ENCODE measurements around the gene HOXA7. TPM values are rescaled to one million over a fixed set of nuclear protein-coding genes. Genes with fewer than 3 reads are reported as not detected.

The HOXA7 gene
- total and polyA plus RNA-seq, 10 of the 15 experiments (the other 5 are each of a cell fraction or from before 2014, with no cell fraction given), result not detected

GRCh38 chr7:27194686-27195379 is 38.4 kb upstream of the HOXA7 start (continued):
- no peak for TF ChIP-seq STAT1 (conservative IDR thresholded peaks at IDR 0.05)
- no peak for TF ChIP-seq ZSCAN29 (IDR thresholded peaks at IDR 0.05)
- no peak for TF ChIP-seq MYC (IDR thresholded peaks at IDR 0.05; ENCODE audit: insufficient read depth, insufficient read length, insufficient replicate concordance, low read length, severe bottlenecking)
- no peak for TF ChIP-seq TCF7 (IDR thresholded peaks at IDR 0.05; ENCODE audit: borderline replicate concordance)
- TF ChIP-seq CREM (IDR thresholded peaks at IDR 0.05; ENCODE audit: low read depth), result no peak
- no peak for TF ChIP-seq NRF1 (conservative IDR thresholded peaks at IDR 0.05; ENCODE audit: low read depth, low read length)
- no peak for TF ChIP-seq EED (IDR thresholded peaks at IDR 0.05; ENCODE audit: low read depth)
- no peak for TF ChIP-seq RELB (IDR thresholded peaks at IDR 0.05; ENCODE audit: low read depth)

GRCh38 chr7:27194002-27194352 is 37.5 kb upstream of the HOXA7 start:
- BruUV-seq (replicated peaks), result no TSS peak
- H3K27ac ChIP-seq (ENCODE audit: control insufficient read depth, insufficient read depth), result no peak overlapping the region
- H3K4me3 ChIP-seq, result no peak overlapping the region
- no peak overlapping the region for H3K4me2 ChIP-seq (ENCODE audit: control insufficient read depth, insufficient read depth)
- ATAC-seq, result no peak
- H3K9me3 ChIP-seq (replicated peaks; ENCODE audit: control insufficient read depth, insufficient read depth, low read length), result no peaks in the 10 kb centered on the region; the same call in 2 of the 3 replicates
- no peaks in the 10 kb centered on the region for H3K79me2 ChIP-seq (ENCODE audit: control insufficient read depth, insufficient read depth, low read length)
- ChIA-PET RAD21 (ENCODE audit: unreplicated experiment) (interaction anchor here (0.9 to 2.6 kb wide), 2 partner anchors 725 to 729 kb away, joined by 3 to 70 read pairs; no protein-coding TSS in a partner anchor), SMC1A (ENCODE audit: uncharacterized antibody, unreplicated experiment) (no interaction called here), POLR2A (no interaction called here), CTCF (interaction anchor here (1.2 to 3.3 kb wide), 3 partner anchors 381 to 725 kb away, joined by 3 to 93 read pairs (median 50); no protein-coding TSS in a partner anchor)
- peaks cover 25 to 41% of the 10 kb centered on the region in 2 experiments for H3K27me3 ChIP-seq (replicated peaks in 1 of 2; ENCODE audit: control insufficient read depth in 2 of 2, insufficient read depth in 2 of 2, low read length in 1 of 2)
- H3K4me1 ChIP-seq (ENCODE audit: control insufficient read depth, insufficient read depth, low read length), result no peaks in the 10 kb centered on the region; the same call in 1 of the 2 replicates
- no peak for DNase-seq (ENCODE audit: low read depth, low spot score)
- no peaks in the 10 kb centered on the region for H3K36me3 ChIP-seq (ENCODE audit: control insufficient read depth in 2 of 2, insufficient read depth in 2 of 2, low read length in 1 of 2)
- WGBS (ENCODE audit: insufficient coverage, insufficient replicate concordance, low lambda C conversion rate, missing lambda C conversion rate), result 79% methylated on average over 2 of the region's 2 CpGs
- H3K9ac ChIP-seq (ENCODE audit: control insufficient read depth, insufficient read depth, low read length), result no peak overlapping the region
- FAIRE-seq, result no peak
- intact Hi-C loops (cut with micrococcal nuclease; ENCODE audit: unreplicated experiment) (no loop called here), in situ Hi-C loops (cut with MboI) (no loop called here)
- no peak overlapping the region for H2AFZ ChIP-seq (ENCODE audit: control insufficient read depth, low read depth, low read length)
- H4K20me1 ChIP-seq (ENCODE audit: control insufficient read depth, insufficient read depth), result 0 out of 2 replicates have a peak, but pooled peaks cover 3% of the 10 kb centered on the region
- no peak for TF ChIP-seq BCL3 (IDR thresholded peaks at IDR 0.05; ENCODE audit: borderline replicate concordance, insufficient read depth, low read depth, low read length, poor library complexity, severe bottlenecking)
- TF ChIP-seq CEBPB (IDR thresholded peaks at IDR 0.05; ENCODE audit: borderline replicate concordance in 1 of 2, low read depth in 2 of 2, low read length in 2 of 2), result no peak
- no peak for TF ChIP-seq ZBTB40 (IDR thresholded peaks at IDR 0.05; ENCODE audit: borderline replicate concordance)
- TF ChIP-seq ZNF274 (IDR thresholded peaks at IDR 0.05; ENCODE audit: insufficient read depth, insufficient read length), result no peak
- no peak for TF ChIP-seq SMC3 (IDR thresholded peaks at IDR 0.05; ENCODE audit: borderline replicate concordance, low read length)
- no peak for TF ChIP-seq PKNOX1 (IDR thresholded peaks at IDR 0.05)
